Caco-2 (cell line): ENCODE results near the gene PRX. TPM values are rescaled to one million over a fixed set of nuclear protein-coding genes. Genes with fewer than 3 reads are reported as not detected.

ENCODE experiments used
- BruUV-seq: library from RNA; stranded (reverse); fragments of 400-500 nt; replicated peaks from 2 replicates; lab custom pipeline; 2021; lab: Mats Ljungman, UMichigan
- CTCF ChIA-PET: fragments of 300-600 bp; sonication (Branson Sonifier 250); formaldehyde crosslinking; loops from one replicate; lab custom pipeline; 2022; ENCODE audit warnings: antibody characterized with exemption; lab: Charles Lee
- POLR2A ChIA-PET: fragments of 300-600 bp; sonication (Branson Sonifier 250); formaldehyde crosslinking; loops from one replicate; lab custom pipeline; 2022; ENCODE audit warnings: antibody characterized with exemption; lab: Charles Lee
- DNase-seq, 2 experiments: peaks; one replicate each; pipeline versions ENCODE4 v3.0.0 to v3.0.0-alpha.2; 2020 to 2022
- H3K27me3 ChIP-seq: replicated peaks from 2 replicates; pipeline ENCODE4 v1.6.0; 2011; ENCODE audit warnings: low read length; ENCODE audit not compliant: control insufficient read depth, insufficient read depth
- H3K36me3 ChIP-seq: 2 replicates; pipeline ENCODE4 v1.5.1; 2011; ENCODE audit warnings: low read length; ENCODE audit not compliant: control insufficient read depth, insufficient read depth
- H3K4me1 ChIP-seq: fragments of 250-450 bp; sonication (Bioruptor Pico); 2 replicates; pipeline ENCODE4 v1.5.1; 2020; ENCODE audit warnings: mild to moderate bottlenecking
- H3K4me3 ChIP-seq: 2 replicates; pipeline ENCODE4 v1.5.1; 2011; ENCODE audit warnings: low read depth, mild to moderate bottlenecking, control low read depth, low read length
- H3K9me3 ChIP-seq: fragments of 250-450 bp; sonication (Bioruptor Pico); 2 replicates; pipeline ENCODE4 v1.5.1; 2020; ENCODE audit warnings: mild to moderate bottlenecking, moderate library complexity
- H3K27ac Mint-ChIP-seq: one replicate; pipeline ENCODE4 v1.8.0; 2022; ENCODE audit warnings: mixed read lengths; ENCODE audit not compliant: unreplicated experiment
- H3K27me3 Mint-ChIP-seq: one replicate; pipeline ENCODE4 v1.8.0; 2022; ENCODE audit warnings: mixed read lengths; ENCODE audit not compliant: insufficient read depth, unreplicated experiment
- H3K36me3 Mint-ChIP-seq: one replicate; pipeline ENCODE4 v1.8.0; 2022; ENCODE audit warnings: mild to moderate bottlenecking, mixed read lengths; ENCODE audit not compliant: insufficient read depth, unreplicated experiment
- H3K4me1 Mint-ChIP-seq: one replicate; pipeline ENCODE4 v1.8.0; 2022; ENCODE audit warnings: low read depth, mixed read lengths; ENCODE audit not compliant: unreplicated experiment
- H3K4me3 Mint-ChIP-seq: one replicate; pipeline ENCODE4 v1.8.0; 2022; ENCODE audit warnings: mild to moderate bottlenecking, moderate library complexity, mixed read lengths; ENCODE audit not compliant: unreplicated experiment
- H3K9me3 Mint-ChIP-seq: one replicate; pipeline ENCODE4 v1.8.0; 2022; ENCODE audit warnings: mixed read lengths; ENCODE audit not compliant: unreplicated experiment
- CTCF ChIP-seq, 2 experiments: fragments of 200-600 bp in 1 of 2; IDR thresholded peaks; 1 replicate in 1 of 2; 2 replicates in 1 of 2; pipeline versions ENCODE4 v1.5.1 to v1.8.0; 2011 to 2022; ENCODE audit warnings: antibody characterized with exemption in 1 of 2, control low read depth in 1 of 2, inconsistent platforms in 1 of 2, low read depth in 1 of 2, low read length in 1 of 2, mild to moderate bottlenecking in 1 of 2, moderate library complexity in 1 of 2; ENCODE audit not compliant: insufficient read depth in 1 of 2, severe bottlenecking in 1 of 2, unreplicated experiment in 1 of 2
- intact Hi-C: fragments of 100-400 bp; cut with micrococcal nuclease; formaldehyde crosslinking; loops from one replicate; pipeline ENCODE4 v1.10.0; 2022; ENCODE audit not compliant: unreplicated experiment
- total RNA-seq: library from RNA; stranded (reverse); gene quantifications from 2 replicates; pipeline ENCODE4 v1.2.3, GENCODE V29; 2022

Gene PRX
- total RNA-seq, 1 experiment from 2014 or later, result 2.5 TPM

- ChIA-PET POLR2A (no interaction called here), CTCF (interaction anchor here (0.8 kb wide), 1 partner anchor 57 kb away, joined by 3 read pairs; no protein-coding TSS in a partner anchor)
- Mint-ChIP-seq H3K4me3 (no peak overlapping the region), H3K9me3 (no peaks in the 10 kb centered on the region), H3K36me3 (peaks cover 47% of the 10 kb centered on the region), H3K27ac (peak overlapping the region; percentile 98), H3K27me3 (no peaks in the 10 kb centered on the region), H3K4me1 (peaks cover 9% of the 10 kb centered on the region)
- Histone ChIP-seq H3K9me3 (no peaks in the 10 kb centered on the region), H3K27me3 (no peaks in the 10 kb centered on the region), H3K4me1 (peaks cover 23% of the 10 kb centered on the region), H3K4me3 (no peak overlapping the region), H3K36me3 (peaks cover 10% of the 10 kb centered on the region)
- no peak for DNase-seq
- BruUV-seq, result no TSS peak
- intact Hi-C loops, result no loop called here
- TF ChIP-seq CTCF (IDR thresholded peaks at IDR 0.05; ENCODE audit: insufficient read depth in 1 of 2, low read depth in 1 of 2, low read length in 1 of 2, severe bottlenecking in 1 of 2, unreplicated experiment in 1 of 2), result no peak
Measured at GRCh38 chr19:40446263-40446784, 33.1 kb upstream of the PRX start.

GRCh38 chr19:40445780-40446262 is 32.6 kb upstream of the PRX start:
- DNase-seq, result peak; percentile 73 to 84
- POLR2A ChIA-PET, result no interaction called here

GRCh38 chr19:40444825-40445312 is 31.7 kb upstream of the PRX start:
- BruUV-seq, result TSS peak; percentile 95
- no peaks in the 10 kb centered on the region for H3K27me3 Mint-ChIP-seq
- Histone ChIP-seq H3K36me3 (peaks cover 10% of the 10 kb centered on the region), H3K4me1 (peaks cover 23% of the 10 kb centered on the region), H3K4me3 (peak overlapping the region; percentile 90), H3K27me3 (no peaks in the 10 kb centered on the region), H3K9me3 (no peaks in the 10 kb centered on the region)
- no peak for DNase-seq
- CTCF ChIA-PET, result interaction anchor here (1.0 kb wide), 1 partner anchor 140 kb away, joined by 5 read pairs; no protein-coding TSS in a partner anchor
- peaks cover 9% of the 10 kb centered on the region for H3K4me1 Mint-ChIP-seq
- H3K27ac Mint-ChIP-seq, result peak overlapping the region; percentile 98
- peak in 1 of 2 experiments; percentile 61 for TF ChIP-seq CTCF (IDR thresholded peaks at IDR 0.05; ENCODE audit: insufficient read depth in 1 of 2, low read depth in 1 of 2, low read length in 1 of 2, severe bottlenecking in 1 of 2, unreplicated experiment in 1 of 2)
- peak overlapping the region; percentile 97 for H3K4me3 Mint-ChIP-seq
- no peaks in the 10 kb centered on the region for H3K9me3 Mint-ChIP-seq
- intact Hi-C loops, result loop anchor here (1.0 kb wide), 3 partner anchors 19 to 140 kb away; no protein-coding TSS in a partner anchor
- H3K36me3 Mint-ChIP-seq, result peaks cover 55% of the 10 kb centered on the region
- POLR2A ChIA-PET, result interaction anchor here (0.6 to 2.6 kb wide), 3 partner anchors 9 to 24 kb away, joined by 3 to 10 read pairs (median 8); no protein-coding TSS in a partner anchor

More at GRCh38 chr19:40445780-40446262, 32.6 kb upstream of the PRX start:
- CTCF ChIA-PET, result no interaction called here
- Histone ChIP-seq H3K4me1 (peaks cover 23% of the 10 kb centered on the region), H3K4me3 (no peak overlapping the region), H3K36me3 (peaks cover 10% of the 10 kb centered on the region), H3K9me3 (no peaks in the 10 kb centered on the region), H3K27me3 (no peaks in the 10 kb centered on the region)
- intact Hi-C loops, result no loop called here
- Mint-ChIP-seq H3K9me3 (no peaks in the 10 kb centered on the region), H3K36me3 (peaks cover 50% of the 10 kb centered on the region), H3K27me3 (no peaks in the 10 kb centered on the region), H3K4me1 (peaks cover 9% of the 10 kb centered on the region), H3K27ac (peak overlapping the region; percentile 98), H3K4me3 (peak overlapping the region; percentile 54)
- TF ChIP-seq CTCF (IDR thresholded peaks at IDR 0.05; ENCODE audit: insufficient read depth in 1 of 2, low read depth in 1 of 2, low read length in 1 of 2, severe bottlenecking in 1 of 2, unreplicated experiment in 1 of 2), result no peak
- no TSS peak for BruUV-seq
